SK-N-MC (cell line): ENCODE results near the gene XRN2.

Source experiments
- EZH2 ChIP-seq: fragments of 200-600 bp; sonication (generic); IDR thresholded peaks from one replicate; pipeline ENCODE4 v1.6.1; 2017; ENCODE audit warnings: antibody characterized with exemption
- FOXP2 ChIP-seq: optimal IDR thresholded peaks from 2 replicates; pipeline ENCODE3; 2011; ENCODE audit warnings: mild to moderate bottlenecking, moderate library complexity; ENCODE audit not compliant: insufficient read depth; ENCODE audit errors: extremely low read length, control extremely low read depth
- POLR2AphosphoS5 ChIP-seq: IDR thresholded peaks from 2 replicates; pipeline ENCODE4 v1.6.1; 2012; ENCODE audit warnings: mild to moderate bottlenecking, low read depth, low read length, borderline replicate concordance

DNA sequence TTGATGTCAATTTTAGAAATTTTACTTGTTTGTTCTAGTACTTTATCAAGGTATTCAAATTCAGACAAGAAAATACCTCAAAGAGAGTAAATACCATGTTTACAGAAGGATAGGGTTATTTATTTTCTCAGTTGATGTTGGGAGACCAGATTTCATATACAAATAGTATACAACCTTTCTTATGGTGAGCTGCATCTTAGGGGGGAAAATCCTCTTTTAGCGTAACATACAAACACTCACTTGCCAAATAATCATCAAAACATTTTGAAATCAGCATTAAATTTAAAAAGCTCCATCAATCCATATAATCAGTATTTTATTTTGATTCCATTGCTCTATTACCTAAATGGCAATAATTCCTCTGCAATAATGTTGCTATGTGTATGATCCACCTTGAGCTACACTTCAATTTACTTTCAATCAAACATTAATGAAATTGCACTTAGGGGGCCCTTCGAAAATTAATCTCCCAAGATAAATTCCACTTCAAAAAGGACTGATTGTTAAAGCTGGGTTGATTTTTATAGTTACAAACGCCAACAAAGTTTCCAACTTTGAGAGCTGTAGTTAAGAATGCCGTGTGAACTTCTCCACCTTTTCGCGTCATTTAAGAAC is 92.0 kb downstream of the XRN2 start:
- no peak for TF ChIP-seq EZH2
- no peak for TF ChIP-seq POLR2AphosphoS5
- no peak for TF ChIP-seq FOXP2
